AG04449 (cell line): ENCODE measurements around the gene POTEM.
"Not testable (repeated sequence)": the region's sequence is repeated elsewhere in the genome, so short reads cannot be mapped to it uniquely, and the experiment has no call there.

ENCODE experiments used
- CTCF ChIA-PET: fragments of 350-600 bp; formaldehyde crosslinking; extraction: SDS; loops from one replicate; lab custom pipeline; 2021; ENCODE audit warnings: antibody characterized with exemption; lab: Yijun Ruan, JAX
- POLR2A ChIA-PET: fragments of 400-600, 350-600 bp; formaldehyde crosslinking; extraction: SDS; loops from one replicate; lab custom pipeline; 2020; ENCODE audit warnings: antibody characterized with exemption, inconsistent platforms; lab: Yijun Ruan, JAX
- DNase-seq: peaks from one replicate; pipeline ENCODE4 v3.0.0-alpha.2; 2010; ENCODE audit warnings: low read depth, low spot score
- H3K4me3 ChIP-seq: 2 replicates; pipeline ENCODE4 v1.5.1; 2011; ENCODE audit warnings: low read depth, mild to moderate bottlenecking, control low read depth, low read length

POTEM gene

GRCh38 chr14:19015185-19015584 is 48.0 kb downstream of the POTEM start:
- H3K4me3 ChIP-seq, DNase-seq, CTCF ChIA-PET, POLR2A ChIA-PET: not testable (repeated sequence)

- CTCF ChIA-PET, POLR2A ChIA-PET: not testable (repeated sequence)
These were observed 57.9 kb downstream of the POTEM start for GRCh38 chr14:19025080-19025589.

GRCh38 chr14:19026649-19027351 is 59.6 kb downstream of the POTEM start:
- CTCF ChIA-PET, DNase-seq, H3K4me3 ChIP-seq, POLR2A ChIA-PET: not testable (repeated sequence)

More at GRCh38 chr14:19025080-19025589, 57.9 kb downstream of the POTEM start:
- DNase-seq, H3K4me3 ChIP-seq: not testable (repeated sequence)

GRCh38 chr14:19027895-19028294 is 60.7 kb downstream of the POTEM start:
- POLR2A ChIA-PET, DNase-seq, CTCF ChIA-PET, H3K4me3 ChIP-seq: not testable (repeated sequence)

GRCh38 chr14:19036811-19037382 is 69.7 kb downstream of the POTEM start:
- POLR2A ChIA-PET, H3K4me3 ChIP-seq, DNase-seq, CTCF ChIA-PET: not testable (repeated sequence)

GRCh38 chr14:19038060-19038664 is 70.9 kb downstream of the POTEM start:
- CTCF ChIA-PET, H3K4me3 ChIP-seq, DNase-seq, POLR2A ChIA-PET: not testable (repeated sequence)

- CTCF ChIA-PET, POLR2A ChIA-PET, DNase-seq, H3K4me3 ChIP-seq: not testable (repeated sequence)
These were observed 71.6 kb downstream of the POTEM start for GRCh38 chr14:19038785-19039184.

- DNase-seq, H3K4me3 ChIP-seq, CTCF ChIA-PET, POLR2A ChIA-PET: not testable (repeated sequence)
These were observed 76.2 kb downstream of the POTEM start for GRCh38 chr14:19043384-19043783.
